ENCODE results near the gene CACNG7.

CACNG7 gene

DNA sequence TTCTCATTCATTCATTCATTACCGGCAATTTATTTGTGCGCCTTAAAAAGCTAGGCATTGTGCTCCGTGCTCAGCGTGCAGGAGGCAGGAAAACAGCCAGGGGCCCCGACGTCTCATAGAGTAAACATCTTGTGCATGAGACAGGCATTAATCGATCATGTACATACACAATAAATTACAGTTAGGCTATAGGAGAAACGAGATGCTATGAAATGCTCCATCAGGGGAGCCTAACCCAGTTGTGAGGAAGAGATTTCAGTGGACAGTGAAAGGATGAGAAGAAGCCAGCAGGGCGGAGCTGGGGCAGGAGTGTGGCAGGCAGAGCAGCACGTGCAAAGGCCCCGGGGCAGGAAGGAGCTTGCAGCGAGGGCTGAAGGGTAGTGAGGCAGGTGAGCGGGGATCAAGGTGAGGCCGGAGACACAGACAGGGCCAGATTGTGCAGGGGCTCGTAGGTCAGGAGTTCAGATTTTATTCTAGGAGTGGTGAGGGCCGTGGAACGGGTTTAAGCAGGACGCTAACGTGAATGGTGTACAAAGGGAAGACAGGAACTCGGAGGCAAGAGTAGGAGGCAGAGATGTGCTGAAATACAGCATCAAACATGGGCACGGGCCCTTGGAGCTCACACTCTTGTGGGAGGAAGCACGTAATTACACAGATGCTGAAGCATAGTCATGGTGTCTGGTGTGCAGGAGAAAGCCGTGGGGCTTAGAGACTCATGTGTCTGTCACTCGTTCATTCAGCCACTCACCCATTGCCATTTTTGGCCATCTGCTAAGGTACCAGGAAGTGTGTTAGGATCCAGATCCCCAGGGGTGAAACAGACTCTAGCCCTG, 74.6 kb downstream of the CACNG7 start:
- DNase-seq, result no peak

DNA sequence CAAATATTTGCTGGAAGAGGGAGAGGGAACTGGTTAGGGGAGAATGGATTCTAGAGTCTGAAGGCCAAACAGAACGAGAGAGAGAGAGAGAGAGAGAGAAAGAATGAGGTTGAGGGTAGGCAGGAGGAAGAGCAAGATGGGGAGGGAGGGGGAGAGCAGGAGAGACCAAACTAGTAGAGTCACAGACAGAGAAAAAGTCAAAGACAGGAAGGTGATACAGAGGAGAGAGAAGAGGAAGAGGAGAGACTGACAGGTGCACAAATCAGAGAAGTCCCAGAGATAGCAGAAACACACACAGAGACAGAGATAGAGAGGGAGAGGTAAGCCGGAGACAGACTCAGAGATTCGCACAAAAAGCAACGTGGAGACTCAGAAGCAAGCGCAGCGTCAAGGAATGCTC, 76.8 kb downstream of the CACNG7 start:
- no peak for DNase-seq

DNA sequence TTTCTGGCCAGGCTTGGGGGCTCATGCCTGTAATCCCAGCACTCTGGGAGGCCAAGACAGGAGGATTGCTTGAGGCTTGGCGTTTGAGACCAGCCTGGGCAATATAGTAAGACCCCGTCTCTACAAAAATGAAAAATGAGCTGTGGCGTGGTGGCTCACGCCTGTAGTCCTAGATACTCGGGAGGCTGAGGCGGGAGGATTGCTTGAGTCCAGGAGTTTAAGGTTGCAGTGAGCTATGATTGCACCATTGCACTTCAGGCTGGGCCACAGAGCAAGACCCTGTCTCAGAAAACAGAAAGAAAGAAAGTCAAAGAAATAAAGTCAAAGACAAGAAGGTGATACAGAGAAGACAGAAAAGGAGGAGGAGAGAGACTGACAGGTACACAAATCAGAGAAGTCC, 79.9 kb downstream of the CACNG7 start:
- no peak for DNase-seq

DNA sequence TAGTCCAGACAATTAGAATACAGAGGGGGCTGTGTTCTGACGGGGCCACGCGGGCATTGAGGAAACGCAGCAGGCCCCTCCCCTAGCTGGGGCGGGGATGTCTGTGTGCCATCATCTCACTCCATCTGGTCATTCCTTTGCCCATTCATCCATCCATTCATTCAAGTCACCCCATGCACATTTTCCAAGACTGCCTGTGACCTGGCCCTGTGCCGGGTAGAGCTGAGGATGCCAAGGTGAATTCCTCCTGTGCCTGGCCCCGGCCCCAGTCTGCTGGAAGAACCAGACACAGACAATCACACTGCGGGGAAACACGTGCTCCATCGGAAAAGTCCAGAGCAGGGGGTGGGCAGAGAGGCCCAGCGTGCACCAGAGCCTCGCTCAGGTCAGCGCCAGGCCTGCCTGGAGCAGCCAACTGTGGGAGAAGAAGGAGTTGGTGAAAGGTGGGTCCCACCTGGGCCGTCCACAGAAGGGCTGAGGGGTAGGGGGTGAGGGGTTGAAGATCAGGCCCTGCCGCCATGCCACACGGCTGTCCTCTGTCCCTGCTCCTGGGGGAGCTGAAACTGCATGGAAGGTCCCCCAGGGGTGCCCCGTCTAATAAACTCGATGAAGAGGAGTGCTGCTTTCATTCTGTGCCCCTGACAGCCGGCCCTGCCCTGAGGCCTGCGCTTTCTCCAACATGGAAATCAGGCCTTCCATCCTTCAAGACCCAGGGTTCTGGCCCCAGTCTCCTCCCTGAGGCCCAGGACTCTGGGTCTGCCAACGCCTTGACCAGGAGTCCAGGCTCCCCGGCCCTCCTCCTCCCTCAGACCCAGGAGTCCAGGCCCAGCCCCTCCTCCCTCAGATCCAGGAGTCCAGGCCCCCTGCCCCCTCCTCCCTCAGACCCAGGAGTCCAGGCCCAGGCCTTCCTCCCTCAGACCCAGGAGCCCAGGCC, 80.8 kb downstream of the CACNG7 start:
- DNase-seq, result no peak

DNA sequence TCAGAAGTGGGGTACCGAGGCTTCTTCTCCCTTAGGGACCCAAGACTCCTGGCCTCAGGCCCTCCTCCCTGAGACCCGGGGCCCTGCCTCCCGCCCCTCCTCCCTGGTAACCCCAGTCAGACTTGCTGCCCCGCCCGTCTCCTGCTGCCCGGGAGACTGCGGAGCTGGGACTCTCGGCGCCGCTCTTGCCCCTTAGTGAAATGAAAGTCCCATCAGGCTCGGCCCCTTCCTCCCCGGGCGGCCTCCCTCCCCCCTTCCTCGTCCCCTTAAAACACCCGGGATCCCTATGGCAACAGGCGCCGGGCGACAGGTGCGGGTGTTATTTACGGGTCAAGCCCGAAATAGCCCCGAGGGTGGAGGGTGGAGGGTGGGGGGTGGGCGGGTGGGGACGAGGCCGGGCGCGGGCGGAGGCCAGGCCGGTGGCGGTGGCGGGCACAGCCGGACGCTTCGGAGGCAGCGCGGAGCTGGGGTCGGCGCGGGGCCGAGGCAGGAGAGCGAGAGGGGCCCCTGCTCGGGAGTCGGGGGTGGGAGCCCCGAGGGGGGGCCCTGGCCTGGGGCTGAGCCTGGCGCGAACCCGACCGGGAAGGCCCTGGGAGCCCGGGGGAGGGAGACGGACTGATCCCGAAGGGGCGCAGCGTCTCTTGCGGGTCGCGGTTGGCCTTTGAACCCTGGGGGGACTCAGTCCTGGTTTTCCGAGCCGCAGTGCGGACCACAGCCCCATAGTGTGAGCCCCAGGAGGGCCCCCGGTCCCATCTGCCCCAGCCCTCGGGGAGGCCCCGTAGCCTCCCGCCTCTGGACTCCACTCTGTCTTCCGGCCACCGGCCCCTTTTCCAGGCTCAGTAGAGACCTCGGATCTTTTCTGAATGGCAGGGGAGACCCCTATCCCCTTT, 82.4 kb downstream of the CACNG7 start, which contains the start of gene CACNG6:
Gene CACNG6, plus strand, starts transcription at position 414 of the 890 bp plus-strand sequence. CDS start 1,241 bp downstream, outside the sequence.
- DNase-seq, result no peak

DNA sequence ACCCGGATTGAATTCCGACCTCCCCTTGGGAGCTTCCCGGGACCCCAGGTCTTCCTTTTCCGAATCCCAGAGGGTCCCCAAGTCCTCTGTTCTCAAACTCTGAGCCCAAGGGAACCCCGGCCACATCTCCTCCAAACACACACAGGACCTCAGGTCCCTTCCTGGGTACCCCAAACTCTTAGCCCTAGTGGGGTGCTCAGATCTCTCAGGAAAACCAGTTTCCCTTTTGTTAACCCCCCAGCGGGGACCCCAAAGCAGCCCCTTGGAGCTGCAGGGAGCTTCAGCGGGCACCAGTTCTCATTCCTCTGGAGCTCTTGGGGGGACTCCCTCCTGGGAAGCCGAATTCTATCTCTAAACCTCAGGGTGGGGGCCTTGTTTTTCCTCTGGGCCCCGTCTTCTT, 83.1 kb downstream of the CACNG7 start:
- no peak for DNase-seq

DNA sequence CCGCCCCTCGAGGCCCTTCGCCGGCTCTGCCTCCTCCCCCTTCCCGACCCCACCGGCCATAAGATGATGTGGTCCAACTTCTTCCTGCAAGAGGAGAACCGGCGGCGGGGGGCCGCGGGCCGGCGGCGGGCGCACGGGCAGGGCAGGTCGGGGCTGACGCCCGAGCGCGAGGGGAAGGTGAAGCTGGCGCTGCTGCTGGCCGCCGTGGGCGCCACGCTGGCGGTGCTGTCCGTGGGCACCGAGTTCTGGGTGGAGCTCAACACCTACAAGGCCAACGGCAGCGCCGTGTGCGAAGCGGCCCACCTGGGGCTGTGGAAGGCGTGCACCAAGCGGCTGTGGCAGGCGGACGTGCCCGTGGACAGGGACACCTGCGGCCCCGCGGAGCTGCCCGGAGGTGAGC, 83.7 kb downstream of the CACNG7 start:
- no peak for DNase-seq

DNA sequence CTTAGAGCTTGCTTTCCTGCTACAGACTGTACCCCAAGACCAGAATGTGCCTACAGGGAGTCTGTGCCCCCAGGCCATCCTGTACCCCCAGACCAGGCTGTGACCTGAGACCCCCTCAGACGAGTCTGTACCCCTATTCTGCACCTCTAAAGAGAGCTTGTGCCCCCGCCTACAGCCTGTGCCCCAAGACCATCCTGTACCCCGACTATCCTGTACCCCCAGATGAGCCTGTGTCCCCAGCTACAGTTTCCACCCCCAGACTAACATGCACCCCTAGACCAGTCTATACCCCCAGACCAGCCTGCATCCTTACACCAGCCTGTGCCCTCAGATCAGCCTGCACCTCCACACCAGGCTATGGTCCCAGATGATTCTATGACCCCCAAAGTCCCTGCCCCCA, 84.4 kb downstream of the CACNG7 start:
- DNase-seq, result no peak

All from NCI-H524 treated with DMSO at 0.1 percent for 48 hours (cell line).